DND-41 (cell line): ENCODE data around the gene GPATCH3.

ENCODE experiments used
- EZH2 ChIP-seq: IDR thresholded peaks from 3 replicates; pipeline ENCODE4 v1.6.1; 2012; ENCODE audit warnings: borderline replicate concordance, low read depth, mild to moderate bottlenecking, moderate library complexity, low read length, inconsistent platforms; ENCODE audit not compliant: severe bottlenecking
- TF ChIP-seq, protein P1 (sequence below): IDR thresholded peaks from 2 replicates; pipeline ENCODE4 v1.5.1; 2012; ENCODE audit warnings: borderline replicate concordance, low read length, moderate library complexity, mild to moderate bottlenecking; ENCODE audit not compliant: poor library complexity, severe bottlenecking; ENCODE audit errors: extremely low read depth

DNA sequence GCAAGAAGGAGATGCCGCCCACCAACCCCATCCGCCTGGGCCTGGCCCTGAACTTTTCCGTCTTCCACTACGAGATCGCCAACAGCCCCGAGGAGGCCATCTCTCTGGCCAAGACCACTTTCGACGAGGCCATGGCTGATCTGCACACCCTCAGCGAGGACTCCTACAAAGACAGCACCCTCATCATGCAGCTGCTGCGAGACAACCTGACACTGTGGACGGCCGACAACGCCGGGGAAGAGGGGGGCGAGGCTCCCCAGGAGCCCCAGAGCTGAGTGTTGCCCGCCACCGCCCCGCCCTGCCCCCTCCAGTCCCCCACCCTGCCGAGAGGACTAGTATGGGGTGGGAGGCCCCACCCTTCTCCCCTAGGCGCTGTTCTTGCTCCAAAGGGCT is 36.6 kb downstream of the GPATCH3 start:
- TF ChIP-seq, protein P1, sequence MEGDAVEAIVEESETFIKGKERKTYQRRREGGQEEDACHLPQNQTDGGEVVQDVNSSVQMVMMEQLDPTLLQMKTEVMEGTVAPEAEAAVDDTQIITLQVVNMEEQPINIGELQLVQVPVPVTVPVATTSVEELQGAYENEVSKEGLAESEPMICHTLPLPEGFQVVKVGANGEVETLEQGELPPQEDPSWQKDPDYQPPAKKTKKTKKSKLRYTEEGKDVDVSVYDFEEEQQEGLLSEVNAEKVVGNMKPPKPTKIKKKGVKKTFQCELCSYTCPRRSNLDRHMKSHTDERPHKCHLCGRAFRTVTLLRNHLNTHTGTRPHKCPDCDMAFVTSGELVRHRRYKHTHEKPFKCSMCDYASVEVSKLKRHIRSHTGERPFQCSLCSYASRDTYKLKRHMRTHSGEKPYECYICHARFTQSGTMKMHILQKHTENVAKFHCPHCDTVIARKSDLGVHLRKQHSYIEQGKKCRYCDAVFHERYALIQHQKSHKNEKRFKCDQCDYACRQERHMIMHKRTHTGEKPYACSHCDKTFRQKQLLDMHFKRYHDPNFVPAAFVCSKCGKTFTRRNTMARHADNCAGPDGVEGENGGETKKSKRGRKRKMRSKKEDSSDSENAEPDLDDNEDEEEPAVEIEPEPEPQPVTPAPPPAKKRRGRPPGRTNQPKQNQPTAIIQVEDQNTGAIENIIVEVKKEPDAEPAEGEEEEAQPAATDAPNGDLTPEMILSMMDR = no peak
- no peak for TF ChIP-seq EZH2
